K562 (cell line): ENCODE results near the gene SEPTIN2. TPM values are rescaled to one million over a fixed set of nuclear protein-coding genes. Genes with fewer than 3 reads are reported as not detected.

Experiments
- ATAC-seq: fragments of 200-7000 bp; cut with Tn5 transposase; 3 replicates; pipeline ENCODE4 v1.9.1; 2020; ENCODE audit warnings: moderate library complexity
- BruUV-seq: library from RNA; stranded (reverse); fragments of 400-500 nt; replicated peaks from 2 replicates; lab custom pipeline; 2021; lab: Mats Ljungman, UMichigan
- CTCF ChIA-PET: fragments of 300-600 bp; formaldehyde crosslinking; extraction: SDS; loops from one replicate; lab custom pipeline; 2021; ENCODE audit warnings: low intra/inter-chr PET ratio; lab: Yijun Ruan, JAX
- POLR2A ChIA-PET: fragments of 300-600, 350-650 bp; sonication (Branson Sonifier 250); formaldehyde crosslinking; extraction: SDS; loops from one replicate; lab custom pipeline; 2021; ENCODE audit warnings: antibody characterized with exemption, inconsistent platforms; lab: Yijun Ruan, JAX
- DNase-seq, 4 experiments: peaks; one replicate each; pipeline versions ENCODE4 v3.0.0 to v3.0.0-alpha.2; 2011 to 2018; ENCODE audit warnings: low spot score in 3 of 4, mixed read lengths in 3 of 4; ENCODE audit errors: extremely low read depth in 1 of 4
- FAIRE-seq: peaks from 2 replicates; lab custom pipeline; 2011; peaks lifted over from hg19 to GRCh38; lab: Jason Lieb, UNC
- H2AFZ ChIP-seq: 2 replicates; pipeline ENCODE4 v1.6.0; 2011; ENCODE audit warnings: low read depth, low read length, control low read depth, inconsistent platforms
- H3K27ac ChIP-seq: fragments of 200-600 bp; 3 replicates; pipeline ENCODE4 v1.8.0; 2011; ENCODE audit warnings: low read depth, mild to moderate bottlenecking, control low read depth, inconsistent platforms, low read length, moderate library complexity, mixed read lengths; ENCODE audit errors: extremely low read depth
- H3K27me3 ChIP-seq, 2 experiments: fragments of 300-600 bp in 1 of 2; 2 replicates in 1 of 2; 3 replicates in 1 of 2; pipeline versions ENCODE4 v1.6.0 to v1.8.0; 2011; ENCODE audit warnings: inconsistent platforms in 2 of 2, low read length in 2 of 2, mild to moderate bottlenecking in 1 of 2, mixed read lengths in 1 of 2, moderate library complexity in 1 of 2; ENCODE audit not compliant: control insufficient read depth in 2 of 2, insufficient read depth in 2 of 2
- H3K36me3 ChIP-seq: fragments of 300-600 bp; 3 replicates; pipeline ENCODE4 v1.8.0; 2011; ENCODE audit warnings: mild to moderate bottlenecking, low read length, inconsistent platforms; ENCODE audit not compliant: control insufficient read depth, insufficient read depth
- H3K4me1 ChIP-seq, 2 experiments: fragments of 200-600 bp in 1 of 2; replicated peaks in 1 of 2; 2 replicates in 1 of 2; 3 replicates in 1 of 2; pipeline versions ENCODE4 v1.5.1 to v1.8.0; 2011; ENCODE audit warnings: inconsistent platforms in 2 of 2, low read length in 2 of 2, mild to moderate bottlenecking in 1 of 2, mixed read lengths in 1 of 2, moderate library complexity in 1 of 2; ENCODE audit not compliant: control insufficient read depth in 2 of 2, insufficient read depth in 2 of 2
- H3K4me2 ChIP-seq: 2 replicates; pipeline ENCODE4 v1.6.1; 2011; ENCODE audit warnings: low read length, control low read depth, inconsistent platforms, mixed read lengths; ENCODE audit not compliant: insufficient read depth
- H3K4me3 ChIP-seq: fragments of 200-600 bp; sonication (generic), shearing (Covaris generic); 2 replicates; pipeline ENCODE4 v1.5.1; 2016; ENCODE audit warnings: control low read depth, inconsistent platforms
- H3K79me2 ChIP-seq: fragments of 200-600 bp; 3 replicates; pipeline ENCODE4 v1.8.0; 2011; ENCODE audit warnings: low read length, inconsistent platforms; ENCODE audit not compliant: control insufficient read depth, insufficient read depth
- H3K9ac ChIP-seq, 2 experiments: 2 replicates each; pipeline versions ENCODE4 v1.6.0 to v1.6.1; 2011; ENCODE audit warnings: low read depth in 2 of 2, low read length in 2 of 2, control low read depth in 1 of 2, inconsistent platforms in 1 of 2, mild to moderate bottlenecking in 1 of 2, mixed read lengths in 1 of 2; ENCODE audit not compliant: insufficient read depth in 1 of 2
- H3K9me1 ChIP-seq: one replicate; pipeline ENCODE4 v1.6.0; 2011; ENCODE audit warnings: inconsistent platforms, mild to moderate bottlenecking, low read length, moderate library complexity; ENCODE audit not compliant: control insufficient read depth, insufficient read depth
- H3K9me3 ChIP-seq: replicated peaks from 2 replicates; pipeline ENCODE4 v1.5.1; 2011; ENCODE audit warnings: low read depth, low read length, inconsistent platforms; ENCODE audit not compliant: control insufficient read depth, insufficient read depth
- H4K20me1 ChIP-seq: replicated peaks from 2 replicates; pipeline ENCODE4 v1.6.1; 2011; ENCODE audit warnings: low read length, inconsistent platforms, mixed read lengths; ENCODE audit not compliant: control insufficient read depth, insufficient read depth
- BACH1 ChIP-seq: fragments of 200-800 bp; sonication (Bioruptor generic); IDR thresholded peaks from 2 replicates; pipeline ENCODE4 v1.6.1; 2016; ENCODE audit warnings: missing genetic modification characterization, missing compliant biosample characterization
- HNRNPK ChIP-seq: fragments of 200-400 bp; formaldehyde crosslinking; IDR thresholded peaks from one replicate; pipeline ENCODE4 v1.6.1; 2018; ENCODE audit warnings: mild to moderate bottlenecking, low read depth, low read length; ENCODE audit not compliant: poor library complexity, severe bottlenecking
- MYNN ChIP-seq, 2 experiments: sonication (generic); formaldehyde crosslinking in 1 of 2; IDR thresholded peaks; 2 replicates each; pipeline versions ENCODE4 v1.5.0 to v1.6.1; 2016 to 2020; ENCODE audit warnings: antibody characterized with exemption in 1 of 2, missing genetic modification reagents in 1 of 2
- SRF ChIP-seq, 2 experiments: fragments of 250-450, 450-650 bp in 1 of 2; sonication (Bioruptor Pico) in 1 of 2; sonication (generic) in 1 of 2; formaldehyde crosslinking; IDR thresholded peaks; 2 replicates each; pipeline versions ENCODE4 v1.5.0 to v1.5.1; 2020 to 2022; ENCODE audit warnings: mild to moderate bottlenecking in 1 of 2, missing genetic modification reagents in 1 of 2
- ZNF121 ChIP-seq: sonication (generic); formaldehyde crosslinking; conservative IDR thresholded peaks from 2 replicates; pipeline ENCODE4 v1.8.0; 2022; ENCODE audit warnings: missing genetic modification reagents
- ZNF280B ChIP-seq: fragments of 250-450 bp; sonication (Bioruptor Pico); IDR thresholded peaks from 2 replicates; pipeline ENCODE4 v1.5.1; 2021; ENCODE audit warnings: mild to moderate bottlenecking
- ZNF445 ChIP-seq: fragments of 250-450 bp; sonication (Bioruptor Pico); IDR thresholded peaks from 2 replicates; pipeline ENCODE4 v1.4.0; 2020; ENCODE audit warnings: low read depth, mild to moderate bottlenecking, moderate library complexity
- ZSCAN32 ChIP-seq: fragments of 450-650 bp; formaldehyde crosslinking; IDR thresholded peaks from 2 replicates; pipeline ENCODE4 v1.4.0; 2020; ENCODE audit warnings: mild to moderate bottlenecking, moderate library complexity
- WGBS: fragments of 100-300 bp; shearing (Covaris generic); methylation state at CpG from one replicate; pipeline ENCODE4 v1.1.6; 2016; ENCODE audit warnings: low coverage, mixed read lengths; ENCODE audit not compliant: insufficient coverage; ENCODE audit errors: missing lambda C conversion rate; 5-methylcytosine and 5-hydroxymethylcytosine counted together
- in situ Hi-C: fragments of 300-500 bp; cut with MboI; formaldehyde crosslinking; loops from 4 replicates; pipeline ENCODE4 v1.15.0; 2018; ENCODE audit warnings: inconsistent platforms, mixed read lengths
- intact Hi-C: fragments of 100-400 bp; cut with micrococcal nuclease; formaldehyde crosslinking; loops from 2 replicates; pipeline ENCODE4 v1.14.2; 2022
- polyA plus RNA-seq, 8 experiments: library from polyadenylated mRNA; depleted of rRNA in 4 of 8; stranded (reverse) in 5 of 8; unstranded in 3 of 8; fragments of >200 nt; fragmentation: Nextera tagmentation in 2 of 8; fragmentation: Illumina TruSeq in 1 of 8; extraction: Ambion mirVana in 2 of 8; extraction: Trizol in 1 of 8; gene quantifications; 2 replicates each; pipeline versions ENCODE4 v1.2.1 to v1.2.3, GENCODE V29; 2011 to 2014; ENCODE audit warnings: inconsistent platforms in 1 of 8, missing spikeins in 1 of 8
- total RNA-seq, 7 experiments: library from RNA; depleted of rRNA in 6 of 7; stranded (reverse); fragments of >200 nt in 6 of 7; fragmentation: Illumina TruSeq in 2 of 7; extraction: Trizol in 2 of 7; gene quantifications; 2 replicates each; pipeline versions ENCODE4 v1.2.1 to v1.2.3, GENCODE V29; 2011 to 2021; ENCODE audit warnings: low replicate concordance in 1 of 7

SEPTIN2 gene
- total and polyA plus RNA-seq, 9 of the 15 experiments (the other 6 are each of a cell fraction or from before 2014, with no cell fraction given), result 121 to 367 (median 166) TPM

DNA sequence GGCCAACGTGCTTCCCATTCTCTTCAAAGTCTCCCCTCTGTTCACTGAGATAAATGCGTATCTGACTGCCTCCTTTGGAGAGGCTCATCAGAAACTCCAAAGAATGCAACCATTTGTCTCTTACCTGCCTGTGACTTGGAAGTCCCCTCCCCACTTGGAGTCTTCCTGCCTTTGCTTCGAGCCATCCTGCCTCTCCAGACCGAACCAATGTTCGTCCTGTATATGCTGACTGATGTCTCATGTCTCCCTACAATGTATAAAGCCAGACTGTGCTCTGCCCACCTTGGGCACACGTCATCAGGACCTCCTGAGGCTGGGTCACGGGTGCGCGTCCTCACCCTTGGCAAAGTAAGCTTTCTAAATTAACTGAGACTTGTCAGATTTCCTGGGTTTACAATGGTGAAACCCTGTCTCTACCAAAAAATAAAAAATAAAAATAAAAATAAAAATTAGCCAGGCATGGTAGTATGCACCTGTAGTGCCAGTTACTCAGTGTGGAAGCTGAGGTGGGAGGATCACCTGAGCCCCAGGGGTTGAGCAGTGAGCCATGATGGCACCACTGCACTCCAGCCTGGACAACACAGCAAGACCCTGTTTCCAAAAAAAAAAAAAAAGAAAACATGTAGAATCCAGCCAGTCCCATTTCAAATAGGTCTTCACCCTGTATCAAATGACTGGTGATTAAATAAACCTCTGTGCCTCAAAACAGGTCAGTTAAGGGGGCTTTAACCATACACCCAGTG lies 29.2 kb upstream of the SEPTIN2 start:
- no peak for FAIRE-seq
- ChIA-PET CTCF (no interaction called here), POLR2A (no interaction called here)
- Histone ChIP-seq H3K4me1 (peaks cover 0 to 13% of the 10 kb centered on the region in 2 experiments; a peak in 2 of 5 replicates), H3K27ac (no peak overlapping the region), H3K9ac (no peak overlapping the region), H2AFZ (no peak overlapping the region), H3K4me3 (no peak overlapping the region), H3K4me2 (no peak overlapping the region), H3K9me3 (no peaks in the 10 kb centered on the region), H3K36me3 (peaks cover 29% of the 10 kb centered on the region; the same call in 2 of the 3 replicates), H3K9me1 (no peaks in the 10 kb centered on the region), H3K79me2 (peaks cover 80% of the 10 kb centered on the region), H3K27me3 (no peaks in the 10 kb centered on the region), H4K20me1 (peaks cover 10% of the 10 kb centered on the region; the same call in 1 of the 2 replicates)
- DNase-seq, result no peak
- no TSS peak for BruUV-seq
- ATAC-seq, result no peak
- in situ Hi-C loops, result no loop called here
- intact Hi-C loops, result no loop called here
- 90% methylated on average over 9 of the region's 9 CpGs for WGBS
- TF ChIP-seq BACH1 (tag), result no peak
- TF ChIP-seq MYNN (IDR thresholded peaks at IDR 0.05), result no peak
- no peak for TF ChIP-seq MYNN (CRISPR knock-in tag; IDR thresholded peaks at IDR 0.05)
- no peak for TF ChIP-seq HNRNPK
- TF ChIP-seq SRF (CRISPR knock-in tag; IDR thresholded peaks at IDR 0.05), result no peak
- no peak for TF ChIP-seq ZNF445
- TF ChIP-seq ZNF121 (CRISPR knock-in tag), result peak; percentile 70
- TF ChIP-seq ZNF280B (CRISPR knock-in tag), result no peak
- TF ChIP-seq ZSCAN32 (CRISPR knock-in tag), result no peak
